Mucosa of rectum (tissue), 2 donors: ENCODE measurements around the gene SLC15A1.

Source experiments
- H3K27ac ChIP-seq, 2 donors: one replicate each; pipeline ENCODE4 v1.7.0; 2013; ENCODE audit warnings: inconsistent platforms in 2 of 2, low read depth in 2 of 2, low read length in 2 of 2
- H3K27me3 ChIP-seq, 2 donors: one replicate each; pipeline ENCODE4 v1.7.0; 2013; ENCODE audit warnings: low read length in 2 of 2; ENCODE audit not compliant: control insufficient read depth in 2 of 2, insufficient read depth in 2 of 2
- H3K36me3 ChIP-seq, 2 donors: one replicate each; pipeline ENCODE4 v1.7.0; 2013; ENCODE audit warnings: low read length in 2 of 2; ENCODE audit not compliant: control insufficient read depth in 2 of 2, insufficient read depth in 2 of 2
- H3K4me1 ChIP-seq, 2 donors: one replicate each; pipeline ENCODE4 v1.7.0; 2013; ENCODE audit warnings: low read length in 2 of 2, mild to moderate bottlenecking in 1 of 2; ENCODE audit not compliant: control insufficient read depth in 2 of 2, insufficient read depth in 2 of 2
- H3K4me3 ChIP-seq, 2 donors: one replicate each; pipeline ENCODE4 v1.7.0; 2013; ENCODE audit warnings: low read length in 2 of 2
- H3K9ac ChIP-seq, 2 donors: one replicate each; pipeline ENCODE4 v1.7.0; 2013; ENCODE audit warnings: low read length in 2 of 2, low read depth in 1 of 2, mild to moderate bottlenecking in 1 of 2
- H3K9me3 ChIP-seq, 2 donors: one replicate each; pipeline ENCODE4 v1.7.0; 2013; ENCODE audit warnings: low read length in 2 of 2; ENCODE audit not compliant: control insufficient read depth in 2 of 2
- donor health status: healthy.
- donor health status: Normal muscosa, but diverticular disease.

SLC15A1 gene

GRCh38 chr13:98740131-98740530 is 12.3 kb downstream of the SLC15A1 start:
- Histone ChIP-seq H3K36me3 (no peaks in the 10 kb centered on the region), H3K9me3 (no peaks in the 10 kb centered on the region), H3K27me3 (no peaks in the 10 kb centered on the region), H3K4me3 (no peak overlapping the region), H3K4me1 (no peaks in the 10 kb centered on the region), H3K9ac (no peak overlapping the region), H3K27ac (no peak overlapping the region)

GRCh38 chr13:98738993-98739392 is 13.5 kb downstream of the SLC15A1 start:
- Histone ChIP-seq H3K9me3 (no peaks in the 10 kb centered on the region), H3K36me3 (no peaks in the 10 kb centered on the region), H3K27ac (no peak overlapping the region), H3K27me3 (no peaks in the 10 kb centered on the region), H3K4me3 (no peak overlapping the region), H3K4me1 (no peaks in the 10 kb centered on the region), H3K9ac (no peak overlapping the region)

- Histone ChIP-seq H3K4me3 (no peak overlapping the region), H3K4me1 (no peaks in the 10 kb centered on the region), H3K9me3 (no peaks in the 10 kb centered on the region), H3K27ac (no peak overlapping the region), H3K36me3 (no peaks in the 10 kb centered on the region), H3K9ac (no peak overlapping the region), H3K27me3 (no peaks in the 10 kb centered on the region)
Measured at GRCh38 chr13:98738213-98738612, 14.3 kb downstream of the SLC15A1 start.

- H3K27ac ChIP-seq, result no peak overlapping the region
Measured at GRCh38 chr13:98731925-98732324, 20.5 kb downstream of the SLC15A1 start.

GRCh38 chr13:98731038-98731437 is 21.4 kb downstream of the SLC15A1 start:
- Histone ChIP-seq H3K27ac (no peak overlapping the region), H3K4me1 (peaks cover 0 to 2% of the 10 kb centered on the region in 2 donors), H3K9me3 (no peaks in the 10 kb centered on the region), H3K27me3 (no peaks in the 10 kb centered on the region), H3K36me3 (no peaks in the 10 kb centered on the region), H3K9ac (no peak overlapping the region), H3K4me3 (no peak overlapping the region)

More at GRCh38 chr13:98731925-98732324, 20.5 kb downstream of the SLC15A1 start:
- Histone ChIP-seq H3K9ac (no peak overlapping the region), H3K27me3 (no peaks in the 10 kb centered on the region), H3K4me3 (no peak overlapping the region), H3K36me3 (no peaks in the 10 kb centered on the region), H3K4me1 (peaks cover 0 to 2% of the 10 kb centered on the region in 2 donors), H3K9me3 (no peaks in the 10 kb centered on the region)

- no peak overlapping the region for H3K4me3 ChIP-seq
- H3K9ac ChIP-seq, result no peak overlapping the region
- no peaks in the 10 kb centered on the region for H3K9me3 ChIP-seq
- peaks cover 0 to 2% of the 10 kb centered on the region in 2 donors for H3K4me1 ChIP-seq
- H3K27me3 ChIP-seq, result no peaks in the 10 kb centered on the region
- H3K27ac ChIP-seq, result no peak overlapping the region
- no peaks in the 10 kb centered on the region for H3K36me3 ChIP-seq
Measured at GRCh38 chr13:98730441-98730840, 22.0 kb downstream of the SLC15A1 start.

- no peak overlapping the region for H3K27ac ChIP-seq
- H3K4me1 ChIP-seq, result peaks cover 0 to 2% of the 10 kb centered on the region in 2 donors
Measured at GRCh38 chr13:98729658-98730057, 22.8 kb downstream of the SLC15A1 start.

GRCh38 chr13:98722958-98723357 is 29.5 kb downstream of the SLC15A1 start:
- H3K36me3 ChIP-seq, result no peaks in the 10 kb centered on the region
- no peak overlapping the region for H3K4me3 ChIP-seq
- no peaks in the 10 kb centered on the region for H3K27me3 ChIP-seq
- no peak overlapping the region for H3K27ac ChIP-seq
- H3K9me3 ChIP-seq, result no peaks in the 10 kb centered on the region
- no peak overlapping the region for H3K9ac ChIP-seq
- no peaks in the 10 kb centered on the region for H3K4me1 ChIP-seq

More at GRCh38 chr13:98729658-98730057, 22.8 kb downstream of the SLC15A1 start:
- Histone ChIP-seq H3K4me3 (no peak overlapping the region), H3K36me3 (no peaks in the 10 kb centered on the region), H3K9me3 (no peaks in the 10 kb centered on the region), H3K27me3 (no peaks in the 10 kb centered on the region), H3K9ac (no peak overlapping the region)

- Histone ChIP-seq H3K36me3 (no peaks in the 10 kb centered on the region), H3K9ac (no peak overlapping the region), H3K4me1 (no peaks in the 10 kb centered on the region), H3K9me3 (no peaks in the 10 kb centered on the region), H3K4me3 (no peak overlapping the region), H3K27ac (no peak overlapping the region), H3K27me3 (no peaks in the 10 kb centered on the region)
Measured at GRCh38 chr13:98721825-98722510, 30.5 kb downstream of the SLC15A1 start.

- no peaks in the 10 kb centered on the region for H3K4me1 ChIP-seq
- H3K9me3 ChIP-seq, result no peaks in the 10 kb centered on the region
- no peaks in the 10 kb centered on the region for H3K27me3 ChIP-seq
- no peak overlapping the region for H3K9ac ChIP-seq
- no peak overlapping the region for H3K4me3 ChIP-seq
- no peaks in the 10 kb centered on the region for H3K36me3 ChIP-seq
- H3K27ac ChIP-seq, result no peak overlapping the region
Measured at GRCh38 chr13:98719527-98720250, 32.8 kb downstream of the SLC15A1 start.
